Neural cell (in vitro differentiated cells): ENCODE results near the gene C1orf167.

Experiments used
- CTCF ChIP-seq: fragments of 450-650 bp; IDR thresholded peaks from 2 replicates; pipeline ENCODE4 v1.5.1; 2014; ENCODE audit warnings: antibody characterized with exemption, mild to moderate bottlenecking, moderate library complexity; ENCODE audit not compliant: poor library complexity, severe bottlenecking
- EZH2 ChIP-seq: fragments of 200-600, 300-800 bp; shearing (Covaris generic), sonication (generic); IDR thresholded peaks from 2 replicates; pipeline ENCODE4 v1.6.1; 2014; ENCODE audit warnings: antibody characterized with exemption, low read length, borderline replicate concordance, mild to moderate bottlenecking; ENCODE audit not compliant: insufficient read depth, poor library complexity, severe bottlenecking
- MXI1 ChIP-seq: fragments of 450-650 bp; conservative IDR thresholded peaks from 2 replicates; pipeline ENCODE4 v1.6.1; 2014; ENCODE audit warnings: antibody characterized with exemption, mild to moderate bottlenecking; ENCODE audit not compliant: poor library complexity, severe bottlenecking
- POLR2AphosphoS5 ChIP-seq: IDR thresholded peaks from 2 replicates; pipeline ENCODE4 v1.6.1; 2012
- RAD21 ChIP-seq: fragments of 450-650 bp; conservative IDR thresholded peaks from 2 replicates; pipeline ENCODE4 v1.6.1; 2014; ENCODE audit warnings: antibody characterized with exemption, mild to moderate bottlenecking, moderate library complexity
- REST ChIP-seq: IDR thresholded peaks from 2 replicates; pipeline ENCODE4 v1.6.1; 2012; ENCODE audit warnings: borderline replicate concordance
- SMC3 ChIP-seq: fragments of 450-650 bp; conservative IDR thresholded peaks from 2 replicates; pipeline ENCODE4 v1.6.1; 2014; ENCODE audit warnings: antibody characterized with exemption, mild to moderate bottlenecking, moderate library complexity; ENCODE audit not compliant: poor library complexity
- TAF1 ChIP-seq: IDR thresholded peaks from 2 replicates; pipeline ENCODE4 v1.6.1; 2012; ENCODE audit warnings: low read depth

- TF ChIP-seq CTCF: no peak
- no peak for TF ChIP-seq SMC3
- no peak for TF ChIP-seq MXI1
- no peak for TF ChIP-seq POLR2AphosphoS5
- TF ChIP-seq REST: no peak
- no peak for TF ChIP-seq TAF1
- no peak for TF ChIP-seq RAD21
- no peak for TF ChIP-seq EZH2
Observed at GRCh38 chr1:11728126-11728806, 33.7 kb upstream of the C1orf167 start.
